HepG2 (cell line): ENCODE data around the gene TTC31. TPM values are rescaled to one million over a fixed set of nuclear protein-coding genes. Genes with fewer than 3 reads are reported as not detected.

ENCODE experiments used
- CCAR2 ChIP-seq: fragments of 200-400 bp; formaldehyde crosslinking; optimal IDR thresholded peaks from 2 replicates; pipeline ENCODE3; 2018; ENCODE audit warnings: low read depth, mild to moderate bottlenecking, low read length, moderate library complexity
- ELF3 ChIP-seq: IDR thresholded peaks from 2 replicates; pipeline ENCODE4 v1.6.1; 2016; ENCODE audit warnings: missing genetic modification reagents, missing compliant biosample characterization
- GABPB1 ChIP-seq: IDR thresholded peaks from 2 replicates; pipeline ENCODE4 v1.6.1; 2016; ENCODE audit warnings: mild to moderate bottlenecking, missing genetic modification reagents, moderate library complexity, missing compliant biosample characterization
- GLI4 ChIP-seq: sonication (generic); formaldehyde crosslinking; IDR thresholded peaks from 2 replicates; pipeline ENCODE4 v1.5.1; 2020; ENCODE audit warnings: missing genetic modification reagents, mild to moderate bottlenecking, moderate library complexity, borderline replicate concordance
- IRF2 ChIP-seq: IDR thresholded peaks from 2 replicates; pipeline ENCODE4 v1.6.1; 2018; ENCODE audit warnings: missing genetic modification reagents, missing compliant biosample characterization
- KDM1A ChIP-seq: IDR thresholded peaks from 2 replicates; pipeline ENCODE4 v1.6.1; 2016; ENCODE audit warnings: missing compliant biosample characterization
- KDM3A ChIP-seq: IDR thresholded peaks from 2 replicates; pipeline ENCODE4 v1.6.1; 2018; ENCODE audit warnings: low read depth, missing compliant biosample characterization
- MBD4 ChIP-seq: IDR thresholded peaks from 2 replicates; pipeline ENCODE4 v1.6.1; 2012; ENCODE audit warnings: low read length, inconsistent platforms, borderline replicate concordance
- MEIS1 ChIP-seq: sonication (generic); formaldehyde crosslinking; IDR thresholded peaks from 2 replicates; pipeline ENCODE4 v1.9.0; 2021; ENCODE audit warnings: mild to moderate bottlenecking, missing genetic modification reagents, moderate library complexity, borderline replicate concordance
- NFYC ChIP-seq: IDR thresholded peaks from 2 replicates; pipeline ENCODE4 v1.6.1; 2016; ENCODE audit warnings: missing genetic modification reagents, missing compliant biosample characterization
- NR2F2 ChIP-seq: IDR thresholded peaks from 2 replicates; pipeline ENCODE4 v1.6.1; 2012; ENCODE audit warnings: low read depth, inconsistent platforms, borderline replicate concordance
- RELA ChIP-seq: sonication (generic); formaldehyde crosslinking; IDR thresholded peaks from 2 replicates; pipeline ENCODE4 v1.4.0; 2020; ENCODE audit warnings: missing genetic modification reagents
- SNRNP70 ChIP-seq: fragments of 200-400 bp; formaldehyde crosslinking; IDR thresholded peaks from 2 replicates; pipeline ENCODE4 v1.6.1; 2017; ENCODE audit warnings: mild to moderate bottlenecking, low read depth, low read length, moderate library complexity
- SOX6 ChIP-seq, 2 experiments: fragments of 450-650 bp in 1 of 2; sonication (generic) in 1 of 2; formaldehyde crosslinking in 1 of 2; IDR thresholded peaks; 2 replicates each; pipeline versions ENCODE4 v1.4.0 to v1.6.1; 2017 to 2020; ENCODE audit warnings: antibody characterized with exemption in 1 of 2, mild to moderate bottlenecking in 1 of 2, missing genetic modification reagents in 1 of 2
- ZNF205 ChIP-seq: IDR thresholded peaks from 2 replicates; pipeline ENCODE4 v1.6.1; 2018; ENCODE audit warnings: missing biosample characterization, missing genetic modification reagents
- ZNF709 ChIP-seq: sonication (generic); formaldehyde crosslinking; IDR thresholded peaks from 2 replicates; pipeline ENCODE4 v1.5.0; 2020; ENCODE audit warnings: mild to moderate bottlenecking, missing genetic modification reagents
- ZSCAN21 ChIP-seq: sonication (generic); formaldehyde crosslinking; IDR thresholded peaks from 2 replicates; pipeline ENCODE4 v1.8.0; 2022; ENCODE audit warnings: mild to moderate bottlenecking, missing genetic modification reagents, moderate library complexity, borderline replicate concordance
- ZSCAN29 ChIP-seq: sonication (generic); formaldehyde crosslinking; conservative IDR thresholded peaks from 2 replicates; pipeline ENCODE4 v1.4.0; 2020; ENCODE audit warnings: mild to moderate bottlenecking, missing genetic modification reagents
- ZSCAN30 ChIP-seq: sonication (generic); formaldehyde crosslinking; IDR thresholded peaks from 2 replicates; pipeline ENCODE4 v1.5.0; 2020; ENCODE audit warnings: mild to moderate bottlenecking, missing genetic modification reagents
- polyA plus RNA-seq, 8 experiments: library from polyadenylated mRNA; depleted of rRNA in 3 of 8; stranded (reverse) in 7 of 8; unstranded in 1 of 8; fragments of >200 nt; fragmentation: Illumina TruSeq in 4 of 8; extraction: Trizol in 4 of 8; gene quantifications; 2 replicates each; pipeline versions ENCODE4 v1.2.1 to v1.2.3, GENCODE V29; 2011 to 2016; ENCODE audit warnings: low read depth in 4 of 8, missing spikeins in 1 of 8, mixed read lengths in 1 of 8; ENCODE audit not compliant: insufficient read depth in 1 of 8
- total RNA-seq, 5 experiments: library from RNA; depleted of rRNA; stranded (reverse); fragments of >200 nt; fragmentation: Illumina TruSeq; extraction: Trizol; gene quantifications; 2 replicates each; pipeline ENCODE4 v1.2.3, GENCODE V29; 2016; ENCODE audit warnings: low read depth in 1 of 5
- TF ChIP-seq, protein P1 (sequence below): sonication (generic); formaldehyde crosslinking; IDR thresholded peaks from 2 replicates; pipeline ENCODE4 v1.8.1; 2023; ENCODE audit warnings: missing genetic modification reagents, inconsistent platforms, borderline replicate concordance
- TF ChIP-seq, protein P2 (sequence below): IDR thresholded peaks from 2 replicates; pipeline ENCODE4 v1.4.0; 2020; ENCODE audit warnings: mild to moderate bottlenecking, missing genetic modification reagents
- TF ChIP-seq, protein P3 (sequence below): sonication (generic); formaldehyde crosslinking; IDR thresholded peaks from 2 replicates; pipeline ENCODE4 v1.5.0; 2020; ENCODE audit warnings: mild to moderate bottlenecking, low read depth, missing genetic modification reagents, borderline replicate concordance
- TF ChIP-seq, protein P4 (sequence below): sonication (generic); formaldehyde crosslinking; IDR thresholded peaks from 2 replicates; pipeline ENCODE4 v1.4.0; 2020; ENCODE audit warnings: missing genetic modification reagents, low read depth, mild to moderate bottlenecking, borderline replicate concordance

TTC31 gene
- total and polyA plus RNA-seq, 2 of the 13 experiments (the other 11 are each of a cell fraction or from before 2014, with no cell fraction given), result 28.3 to 39.5 TPM

DNA sequence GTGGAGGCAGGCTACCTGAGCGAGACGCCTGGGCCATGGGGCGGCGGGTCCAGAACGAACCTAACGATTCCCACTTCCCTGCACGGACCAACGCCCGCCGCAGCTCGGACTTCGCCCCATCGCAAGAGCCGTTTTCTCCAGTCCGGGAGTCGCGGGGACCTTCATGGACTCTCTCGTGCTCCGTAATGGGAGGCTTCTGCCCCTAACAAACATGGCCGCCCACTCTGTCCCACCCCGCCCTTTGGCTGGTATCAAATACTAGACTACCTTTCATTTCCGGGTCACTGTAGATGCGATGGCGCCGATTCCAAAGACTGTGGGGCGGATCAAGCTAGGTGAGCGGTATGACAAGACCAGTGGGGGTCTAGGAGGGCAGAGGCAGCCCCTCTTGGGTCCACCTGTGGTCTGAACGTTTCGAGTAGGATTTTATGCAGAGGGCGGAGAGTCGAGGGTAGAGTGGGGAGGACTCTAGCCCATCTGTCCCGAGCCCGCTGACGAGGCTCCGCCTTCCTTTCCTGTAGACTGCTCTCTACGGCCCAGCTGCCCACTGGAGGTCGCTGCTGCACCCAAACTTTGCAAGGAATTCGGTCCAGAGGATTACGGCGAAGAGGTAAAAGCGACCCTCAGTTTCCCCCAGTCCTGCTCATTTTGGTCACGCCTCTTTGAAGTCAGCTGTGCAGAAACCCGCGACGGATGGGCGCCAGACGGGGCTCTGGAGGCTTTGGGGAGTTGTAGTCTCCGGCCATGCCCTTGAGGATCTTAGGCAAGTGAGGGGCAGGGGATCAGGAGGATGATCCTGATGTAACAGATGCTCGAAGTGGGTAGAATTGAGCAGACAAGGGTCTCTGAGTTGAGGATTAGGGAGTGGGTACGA is at the start of gene TTC31, which contains the start of gene CCDC142 (continued):
- TF ChIP-seq, protein P1, sequence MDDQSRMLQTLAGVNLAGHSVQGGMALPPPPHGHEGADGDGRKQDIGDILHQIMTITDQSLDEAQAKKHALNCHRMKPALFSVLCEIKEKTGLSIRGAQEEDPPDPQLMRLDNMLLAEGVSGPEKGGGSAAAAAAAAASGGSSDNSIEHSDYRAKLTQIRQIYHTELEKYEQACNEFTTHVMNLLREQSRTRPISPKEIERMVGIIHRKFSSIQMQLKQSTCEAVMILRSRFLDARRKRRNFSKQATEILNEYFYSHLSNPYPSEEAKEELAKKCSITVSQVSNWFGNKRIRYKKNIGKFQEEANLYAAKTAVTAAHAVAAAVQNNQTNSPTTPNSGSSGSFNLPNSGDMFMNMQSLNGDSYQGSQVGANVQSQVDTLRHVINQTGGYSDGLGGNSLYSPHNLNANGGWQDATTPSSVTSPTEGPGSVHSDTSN, result peak; percentile 54; the same call in 1 of the 2 replicates
- TF ChIP-seq ZNF205 (peak; percentile 92), SOX6 (IDR thresholded peaks at IDR 0.05) (no peak), SOX6 (CRISPR knock-in tag; IDR thresholded peaks at IDR 0.05) (peak; percentile 77), NR2F2 (peak; percentile 56; the same call in 1 of the 2 replicates), KDM3A (peak; percentile 72), ZSCAN21 (peak; percentile 21; the same call in 1 of the 2 replicates), MEIS1 (peak; percentile 73; the same call in 1 of the 2 replicates), ELF3 (CRISPR knock-in tag) (peak; percentile 80), MBD4 (no peak), ZNF709 (peak; percentile 68; the same call in 1 of the 2 replicates), GLI4 (CRISPR knock-in tag) (peak; percentile 95; the same call in 1 of the 2 replicates), KDM1A (no peak), IRF2 (CRISPR knock-in tag) (peak; percentile 88), RELA (CRISPR knock-in tag) (peak; percentile 4; the same call in 1 of the 2 replicates), CCAR2 (no peak), SNRNP70 (no peak), ZSCAN30 (no peak), ZSCAN29 (0 out of 2 replicates have a peak, but pooled peaks have one; percentile 42), GABPB1 (CRISPR knock-in tag) (peak; percentile 98), NFYC (CRISPR knock-in tag) (peak; percentile 54)
- TF ChIP-seq, protein P2, sequence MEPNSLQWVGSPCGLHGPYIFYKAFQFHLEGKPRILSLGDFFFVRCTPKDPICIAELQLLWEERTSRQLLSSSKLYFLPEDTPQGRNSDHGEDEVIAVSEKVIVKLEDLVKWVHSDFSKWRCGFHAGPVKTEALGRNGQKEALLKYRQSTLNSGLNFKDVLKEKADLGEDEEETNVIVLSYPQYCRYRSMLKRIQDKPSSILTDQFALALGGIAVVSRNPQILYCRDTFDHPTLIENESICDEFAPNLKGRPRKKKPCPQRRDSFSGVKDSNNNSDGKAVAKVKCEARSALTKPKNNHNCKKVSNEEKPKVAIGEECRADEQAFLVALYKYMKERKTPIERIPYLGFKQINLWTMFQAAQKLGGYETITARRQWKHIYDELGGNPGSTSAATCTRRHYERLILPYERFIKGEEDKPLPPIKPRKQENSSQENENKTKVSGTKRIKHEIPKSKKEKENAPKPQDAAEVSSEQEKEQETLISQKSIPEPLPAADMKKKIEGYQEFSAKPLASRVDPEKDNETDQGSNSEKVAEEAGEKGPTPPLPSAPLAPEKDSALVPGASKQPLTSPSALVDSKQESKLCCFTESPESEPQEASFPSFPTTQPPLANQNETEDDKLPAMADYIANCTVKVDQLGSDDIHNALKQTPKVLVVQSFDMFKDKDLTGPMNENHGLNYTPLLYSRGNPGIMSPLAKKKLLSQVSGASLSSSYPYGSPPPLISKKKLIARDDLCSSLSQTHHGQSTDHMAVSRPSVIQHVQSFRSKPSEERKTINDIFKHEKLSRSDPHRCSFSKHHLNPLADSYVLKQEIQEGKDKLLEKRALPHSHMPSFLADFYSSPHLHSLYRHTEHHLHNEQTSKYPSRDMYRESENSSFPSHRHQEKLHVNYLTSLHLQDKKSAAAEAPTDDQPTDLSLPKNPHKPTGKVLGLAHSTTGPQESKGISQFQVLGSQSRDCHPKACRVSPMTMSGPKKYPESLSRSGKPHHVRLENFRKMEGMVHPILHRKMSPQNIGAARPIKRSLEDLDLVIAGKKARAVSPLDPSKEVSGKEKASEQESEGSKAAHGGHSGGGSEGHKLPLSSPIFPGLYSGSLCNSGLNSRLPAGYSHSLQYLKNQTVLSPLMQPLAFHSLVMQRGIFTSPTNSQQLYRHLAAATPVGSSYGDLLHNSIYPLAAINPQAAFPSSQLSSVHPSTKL (CRISPR knock-in tag), result peak; percentile 69
- TF ChIP-seq, protein P3, sequence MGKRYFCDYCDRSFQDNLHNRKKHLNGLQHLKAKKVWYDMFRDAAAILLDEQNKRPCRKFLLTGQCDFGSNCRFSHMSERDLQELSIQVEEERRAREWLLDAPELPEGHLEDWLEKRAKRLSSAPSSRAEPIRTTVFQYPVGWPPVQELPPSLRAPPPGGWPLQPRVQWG (CRISPR knock-in tag), result no peak
- TF ChIP-seq, protein P4, sequence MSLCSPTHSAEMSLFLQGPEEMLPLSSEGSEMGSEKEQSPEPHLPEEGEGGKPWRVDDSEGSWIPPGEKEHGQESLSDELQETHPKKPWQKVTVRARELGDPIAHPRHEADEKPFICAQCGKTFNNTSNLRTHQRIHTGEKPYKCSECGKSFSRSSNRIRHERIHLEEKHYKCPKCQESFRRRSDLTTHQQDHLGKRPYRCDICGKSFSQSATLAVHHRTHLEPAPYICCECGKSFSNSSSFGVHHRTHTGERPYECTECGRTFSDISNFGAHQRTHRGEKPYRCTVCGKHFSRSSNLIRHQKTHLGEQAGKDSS, result no peak; the same call in 1 of the 2 replicates
